GM12878 (cell line): ENCODE results near the gene KBTBD4. TPM values are rescaled to one million over a fixed set of nuclear protein-coding genes. Genes with fewer than 3 reads are reported as not detected.

Experiments
- BCL11A ChIP-seq: IDR thresholded peaks from 2 replicates; pipeline ENCODE4 v1.6.1; 2011; ENCODE audit warnings: low read depth, low read length
- HCFC1 ChIP-seq: fragments of 150-350 bp; IDR thresholded peaks from 2 replicates; pipeline ENCODE4 v1.6.1; 2014; ENCODE audit warnings: low read length
- PAX8 ChIP-seq: fragments of 450-650 bp; IDR thresholded peaks from 2 replicates; pipeline ENCODE4 v1.6.1; 2017; ENCODE audit warnings: mild to moderate bottlenecking, moderate library complexity
- PRDM15 ChIP-seq: fragments of 450-650 bp; formaldehyde crosslinking; IDR thresholded peaks from 2 replicates; pipeline ENCODE4 v1.4.0; 2020; ENCODE audit warnings: mild to moderate bottlenecking, moderate library complexity
- ZBTB33 ChIP-seq: fragments of 450-650 bp; IDR thresholded peaks from 2 replicates; pipeline ENCODE4 v1.6.1; 2017; ENCODE audit warnings: mild to moderate bottlenecking
- ZBTB4 ChIP-seq: fragments of 450-650 bp; formaldehyde crosslinking; IDR thresholded peaks from 2 replicates; pipeline ENCODE4 v1.4.0; 2022; ENCODE audit warnings: mild to moderate bottlenecking, moderate library complexity
- polyA plus RNA-seq, 11 experiments: library from polyadenylated mRNA; depleted of rRNA in 4 of 11; unstranded in 6 of 11; stranded (reverse) in 5 of 11; fragments of >200 nt; fragmentation: Nextera tagmentation in 4 of 11; fragmentation: Illumina TruSeq in 1 of 11; extraction: Ambion mirVana in 4 of 11; extraction: Trizol in 1 of 11; gene quantifications; 1 replicate in 1 of 11; 2 replicates in 10 of 11; pipeline versions ENCODE4 v1.2.1 to v1.2.3, GENCODE V29; 2011 to 2016; ENCODE audit warnings: inconsistent platforms in 2 of 11, missing spikeins in 2 of 11, low read depth in 1 of 11
- total RNA-seq, 4 experiments: library from RNA; depleted of rRNA in 3 of 4; stranded (reverse); fragments of >200 nt in 3 of 4; fragmentation: Illumina TruSeq in 1 of 4; extraction: Trizol in 1 of 4; gene quantifications; 2 replicates each; pipeline versions ENCODE4 v1.2.1 to v1.2.3, GENCODE V29; 2013 to 2021

KBTBD4 gene
- total and polyA plus RNA-seq, 10 of the 15 experiments (the other 5 are each of a cell fraction or from before 2014, with no cell fraction given), result 18.4 to 46.4 (median 25.7) TPM

- TF ChIP-seq ZBTB4 (CRISPR knock-in tag) (no peak), BCL11A (no peak), ZBTB33 (no peak), PAX8 (no peak), PRDM15 (no peak), HCFC1 (no peak)
- TF ChIP-seq, all 136 proteins: peak for 0
These were observed 7.5 kb upstream of the KBTBD4 start, which contains the start of gene FAM180B (continued) for GRCh38 chr11:47586098-47586855.
